Breast epithelium (tissue), 3 donors: Measurements from ENCODE around the gene MRPL41.
"Not testable (repeated sequence)": the region's sequence is repeated elsewhere in the genome, so short reads cannot be mapped to it uniquely, and the experiment has no call there.

Source experiments
- POLR2A ChIP-seq: fragments of 450-650 bp; IDR thresholded peaks from one replicate; pipeline ENCODE4 v1.6.1; 2016; ENCODE audit warnings: antibody characterized with exemption, mild to moderate bottlenecking, moderate library complexity
- POLR2AphosphoS5 ChIP-seq, 3 donors: sonication (generic); formaldehyde crosslinking; IDR thresholded peaks; one replicate each; pipeline ENCODE4 v1.6.1; 2017; ENCODE audit warnings: antibody characterized with exemption in 3 of 3

GRCh38 chr9:137513136-137513535 lies 38.5 kb upstream of the MRPL41 start:
- TF ChIP-seq POLR2A; POLR2AphosphoS5 (IDR thresholded peaks at IDR 0.05): not testable (repeated sequence)
